MM.1S (cell line): Measurements from ENCODE around the gene HDDC3.
"Not testable (repeated sequence)": the region's sequence is repeated elsewhere in the genome, so short reads cannot be mapped to it uniquely, and the experiment has no call there.

Experiments used
- EZH2 ChIP-seq: fragments of 300-600 bp; sonication (generic); optimal IDR thresholded peaks from 2 replicates; pipeline ENCODE3; 2017; ENCODE audit warnings: low read depth, mild to moderate bottlenecking, antibody characterized with exemption, low read length, mixed read lengths
- EZH2phosphoT487 ChIP-seq: fragments of 300-600 bp; sonication (generic); IDR thresholded peaks from 2 replicates; pipeline ENCODE4 v1.6.1; 2018; ENCODE audit warnings: antibody characterized with exemption, low read length
- TF ChIP-seq, protein P1 (sequence below): fragments of 300-600 bp; sonication (generic); IDR thresholded peaks from 2 replicates; pipeline ENCODE4 v1.5.1; 2016; ENCODE audit warnings: antibody characterized with exemption, low read length, mixed read lengths

DNA sequence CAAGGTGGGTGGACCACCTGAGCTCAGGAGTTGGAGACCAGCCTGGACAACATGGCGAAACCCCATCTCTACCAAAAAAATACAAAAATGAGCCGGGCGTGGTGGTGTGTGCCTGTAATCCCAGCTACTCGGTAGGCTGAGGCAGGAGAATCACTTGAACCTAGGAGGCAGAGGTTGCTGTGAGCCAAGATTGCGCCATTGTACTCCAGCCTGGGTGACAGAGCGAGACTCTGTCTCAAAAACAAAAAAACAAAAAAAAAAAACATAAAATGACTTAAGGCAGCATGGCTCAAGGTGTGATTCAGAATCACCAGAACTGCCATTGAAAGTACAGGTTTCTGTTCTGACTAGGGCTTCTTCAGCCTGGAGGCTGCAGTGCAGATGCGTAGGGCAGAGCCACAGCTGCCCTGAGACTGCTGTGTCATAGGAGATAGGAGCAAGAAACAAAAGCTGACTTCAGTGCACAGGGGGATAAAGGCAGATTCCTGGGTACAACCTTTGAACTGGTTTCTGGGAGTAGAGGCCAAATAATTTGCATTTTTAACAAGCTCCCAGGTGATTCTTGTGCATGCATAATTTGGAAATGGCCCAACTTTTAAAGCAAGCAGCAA is 9.5 kb downstream of the HDDC3 start:
- TF ChIP-seq, protein P1, sequence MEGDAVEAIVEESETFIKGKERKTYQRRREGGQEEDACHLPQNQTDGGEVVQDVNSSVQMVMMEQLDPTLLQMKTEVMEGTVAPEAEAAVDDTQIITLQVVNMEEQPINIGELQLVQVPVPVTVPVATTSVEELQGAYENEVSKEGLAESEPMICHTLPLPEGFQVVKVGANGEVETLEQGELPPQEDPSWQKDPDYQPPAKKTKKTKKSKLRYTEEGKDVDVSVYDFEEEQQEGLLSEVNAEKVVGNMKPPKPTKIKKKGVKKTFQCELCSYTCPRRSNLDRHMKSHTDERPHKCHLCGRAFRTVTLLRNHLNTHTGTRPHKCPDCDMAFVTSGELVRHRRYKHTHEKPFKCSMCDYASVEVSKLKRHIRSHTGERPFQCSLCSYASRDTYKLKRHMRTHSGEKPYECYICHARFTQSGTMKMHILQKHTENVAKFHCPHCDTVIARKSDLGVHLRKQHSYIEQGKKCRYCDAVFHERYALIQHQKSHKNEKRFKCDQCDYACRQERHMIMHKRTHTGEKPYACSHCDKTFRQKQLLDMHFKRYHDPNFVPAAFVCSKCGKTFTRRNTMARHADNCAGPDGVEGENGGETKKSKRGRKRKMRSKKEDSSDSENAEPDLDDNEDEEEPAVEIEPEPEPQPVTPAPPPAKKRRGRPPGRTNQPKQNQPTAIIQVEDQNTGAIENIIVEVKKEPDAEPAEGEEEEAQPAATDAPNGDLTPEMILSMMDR, result not testable (repeated sequence)
- TF ChIP-seq EZH2, EZH2phosphoT487: not testable (repeated sequence)
